ENCODE data around the gene GABRA4.
A peak's percentile ranks its signal among the peaks of the same experiment; 100 is the strongest.

GABRA4 gene

GRCh38 chr4:46993075-46994006, at the start of gene GABRA4:
TSS of gene GABRA4 (minus strand) at chr4:46993581. CDS start at chr4:46993424, 157 bp downstream.
- DNase-seq (ENCODE audit: low read depth), result no peak

GRCh38 chr4:47040828-47041227, 47.4 kb upstream of the GABRA4 start:
- DNase-seq (ENCODE audit: low read depth), result no peak

- no peak for DNase-seq (ENCODE audit: low read depth)
Observed at GRCh38 chr4:47038263-47038662, 44.9 kb upstream of the GABRA4 start.

- DNase-seq (ENCODE audit: low read depth), result peak; percentile 29
Observed at GRCh38 chr4:47032405-47033106, 39.2 kb upstream of the GABRA4 start.

- DNase-seq (ENCODE audit: low read depth), result no peak
Observed at GRCh38 chr4:47031751-47032404, 38.5 kb upstream of the GABRA4 start.

GRCh38 chr4:47031011-47031678, 37.8 kb upstream of the GABRA4 start, which contains the start of gene GABRB1:
TSS of gene GABRB1 (plus strand) at chr4:47031567.
- peak; percentile 42 for DNase-seq (ENCODE audit: low read depth)

- no peak for DNase-seq (ENCODE audit: low read depth)
Observed at GRCh38 chr4:47017494-47017893, 24.1 kb upstream of the GABRA4 start.

GRCh38 chr4:47017081-47017480, 23.7 kb upstream of the GABRA4 start:
- DNase-seq (ENCODE audit: low read depth), result no peak

GRCh38 chr4:47013373-47013772, 20.0 kb upstream of the GABRA4 start:
- DNase-seq (ENCODE audit: low read depth), result no peak

- DNase-seq (ENCODE audit: low read depth), result no peak
Observed at GRCh38 chr4:47012676-47013075, 19.3 kb upstream of the GABRA4 start.

GRCh38 chr4:47010912-47011446, 17.6 kb upstream of the GABRA4 start:
- no peak for DNase-seq (ENCODE audit: low read depth)

GRCh38 chr4:47010347-47010911, 17.0 kb upstream of the GABRA4 start:
- no peak for DNase-seq (ENCODE audit: low read depth)

- peak; percentile 23 for DNase-seq (ENCODE audit: low read depth)
Observed at GRCh38 chr4:47002580-47002979, 9.2 kb upstream of the GABRA4 start.

- peak; percentile 32 for DNase-seq (ENCODE audit: low read depth)
Observed at GRCh38 chr4:47000406-47000805, 7.0 kb upstream of the GABRA4 start.

- DNase-seq (ENCODE audit: low read depth), result peak; percentile 78
Observed at GRCh38 chr4:46999566-46999965, 6.2 kb upstream of the GABRA4 start.

- no peak for DNase-seq (ENCODE audit: low read depth)
Observed at GRCh38 chr4:46994007-46994405, 625 bp upstream of the GABRA4 start.

GRCh38 chr4:46992338-46992737, 1.0 kb downstream of the GABRA4 start:
- no peak for DNase-seq (ENCODE audit: low read depth)

GRCh38 chr4:46986922-46987638, 6.3 kb downstream of the GABRA4 start:
- DNase-seq (ENCODE audit: low read depth), result no peak

GRCh38 chr4:46984781-46985180, 8.6 kb downstream of the GABRA4 start:
- no peak for DNase-seq (ENCODE audit: low read depth)

- DNase-seq (ENCODE audit: low read depth), result no peak
Observed at GRCh38 chr4:46980851-46981250, 12.5 kb downstream of the GABRA4 start.

- no peak for DNase-seq (ENCODE audit: low read depth)
Observed at GRCh38 chr4:46979726-46980125, 13.7 kb downstream of the GABRA4 start.
